Astrocyte of the spinal cord (primary cell): ENCODE measurements around the gene DNAH1.

Experiments
- DNase-seq: peaks from one replicate; pipeline ENCODE4 v3.0.0; 2011; ENCODE audit warnings: low read depth, low spot score
- H3K4me3 ChIP-seq: 2 replicates; pipeline ENCODE4 v1.5.1; 2011; ENCODE audit warnings: low read depth, mild to moderate bottlenecking, low read length, moderate library complexity
- in situ Hi-C: cut with HindIII; loops from 2 replicates; pipeline ENCODE4 v1.10.0; 2017; ENCODE audit warnings: low sequenced_read_pairs
- TF ChIP-seq, protein P1 (sequence below): IDR thresholded peaks from 2 replicates; pipeline ENCODE4 v1.5.1; 2012; ENCODE audit warnings: low read depth, mild to moderate bottlenecking, low read length, inconsistent platforms

DNAH1 gene

GRCh38 chr3:52350981-52351761 lies 35.1 kb downstream of the DNAH1 start:
- in situ Hi-C loops: no loop called here
- H3K4me3 ChIP-seq: no peak overlapping the region
- TF ChIP-seq, protein P1, sequence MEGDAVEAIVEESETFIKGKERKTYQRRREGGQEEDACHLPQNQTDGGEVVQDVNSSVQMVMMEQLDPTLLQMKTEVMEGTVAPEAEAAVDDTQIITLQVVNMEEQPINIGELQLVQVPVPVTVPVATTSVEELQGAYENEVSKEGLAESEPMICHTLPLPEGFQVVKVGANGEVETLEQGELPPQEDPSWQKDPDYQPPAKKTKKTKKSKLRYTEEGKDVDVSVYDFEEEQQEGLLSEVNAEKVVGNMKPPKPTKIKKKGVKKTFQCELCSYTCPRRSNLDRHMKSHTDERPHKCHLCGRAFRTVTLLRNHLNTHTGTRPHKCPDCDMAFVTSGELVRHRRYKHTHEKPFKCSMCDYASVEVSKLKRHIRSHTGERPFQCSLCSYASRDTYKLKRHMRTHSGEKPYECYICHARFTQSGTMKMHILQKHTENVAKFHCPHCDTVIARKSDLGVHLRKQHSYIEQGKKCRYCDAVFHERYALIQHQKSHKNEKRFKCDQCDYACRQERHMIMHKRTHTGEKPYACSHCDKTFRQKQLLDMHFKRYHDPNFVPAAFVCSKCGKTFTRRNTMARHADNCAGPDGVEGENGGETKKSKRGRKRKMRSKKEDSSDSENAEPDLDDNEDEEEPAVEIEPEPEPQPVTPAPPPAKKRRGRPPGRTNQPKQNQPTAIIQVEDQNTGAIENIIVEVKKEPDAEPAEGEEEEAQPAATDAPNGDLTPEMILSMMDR: no peak
- DNase-seq: no peak

DNA sequence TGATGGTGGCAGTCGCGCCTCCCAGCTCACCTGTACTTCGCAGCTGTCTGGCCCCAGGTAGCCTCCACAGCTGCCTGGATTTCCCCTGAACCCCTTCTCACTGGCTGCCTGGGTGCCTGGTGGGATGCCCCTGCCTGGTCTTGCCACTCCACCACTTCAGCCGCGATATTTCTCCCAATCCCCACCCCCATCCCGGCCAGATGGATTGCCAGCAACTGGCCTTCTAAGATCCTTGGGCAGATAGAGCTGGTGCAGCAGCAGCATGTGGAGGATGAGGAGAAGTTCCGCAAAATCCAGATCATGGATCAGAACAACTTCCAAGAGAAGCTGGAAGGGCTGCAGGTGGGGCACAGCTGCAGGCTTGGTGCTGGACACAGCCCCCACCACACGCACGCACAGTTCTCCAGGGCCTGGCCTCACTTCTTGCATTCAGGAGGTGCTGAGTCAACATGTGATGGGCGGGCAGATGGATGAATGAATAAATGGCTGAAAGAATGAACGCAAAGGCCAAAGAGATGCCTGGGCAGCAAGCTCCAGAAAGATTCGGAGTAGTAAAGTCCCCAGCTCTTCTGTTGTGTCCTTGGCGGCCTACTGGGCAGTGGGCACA lies 35.7 kb downstream of the DNAH1 start:
- DNase-seq: no peak
- in situ Hi-C loops: no loop called here
- no peak overlapping the region for H3K4me3 ChIP-seq
- TF ChIP-seq, protein P1: no peak

DNA sequence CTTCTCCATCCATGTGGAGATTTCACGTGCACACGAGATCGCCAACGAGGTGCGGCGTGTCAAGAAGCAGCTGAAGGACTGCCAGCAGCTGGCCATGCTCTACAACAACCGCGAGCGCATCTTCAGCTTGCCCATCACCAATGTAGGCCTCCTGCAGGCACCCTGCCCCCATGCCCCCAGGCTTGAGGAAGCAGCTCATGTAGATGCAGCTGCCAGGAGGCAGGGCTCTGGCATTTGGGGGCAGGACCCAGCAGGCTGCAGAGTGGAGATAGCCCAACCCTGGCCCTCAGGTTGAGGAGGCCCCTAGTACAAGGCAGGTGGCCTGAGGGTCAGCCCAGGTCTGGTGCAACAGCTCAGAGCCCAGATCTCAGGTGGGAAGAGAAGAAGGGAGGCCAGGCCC lies 36.4 kb downstream of the DNAH1 start:
- in situ Hi-C loops: no loop called here
- H3K4me3 ChIP-seq: no peak overlapping the region
- TF ChIP-seq, protein P1: no peak
- DNase-seq: no peak

DNA sequence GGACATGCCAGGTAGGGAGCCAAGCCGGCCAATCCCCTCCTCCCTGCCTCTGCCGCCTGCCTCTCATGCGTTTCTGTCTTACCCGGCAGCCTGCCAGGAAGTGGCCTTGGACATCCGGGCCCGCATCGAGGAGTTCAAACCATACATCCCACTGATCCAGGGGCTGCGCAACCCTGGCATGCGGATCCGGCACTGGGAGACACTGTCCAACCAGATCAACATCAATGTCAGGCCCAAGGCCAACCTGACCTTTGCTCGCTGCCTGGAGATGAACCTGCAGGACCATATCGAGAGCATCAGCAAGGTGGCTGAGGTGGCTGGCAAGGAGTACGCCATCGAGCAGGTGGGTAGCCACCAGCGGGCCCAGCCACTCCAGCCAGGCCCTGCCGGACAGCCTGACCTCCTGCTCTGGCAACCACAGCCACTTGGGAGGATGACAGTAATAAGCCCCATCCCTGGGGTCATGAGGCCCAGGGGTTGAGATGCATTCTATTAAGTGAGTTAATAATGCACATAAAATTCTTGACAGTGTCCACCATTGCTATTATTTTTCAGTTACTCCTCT lies 37.3 kb downstream of the DNAH1 start:
- no peak for DNase-seq
- no peak overlapping the region for H3K4me3 ChIP-seq
- in situ Hi-C loops: no loop called here
- TF ChIP-seq, protein P1: no peak

DNA sequence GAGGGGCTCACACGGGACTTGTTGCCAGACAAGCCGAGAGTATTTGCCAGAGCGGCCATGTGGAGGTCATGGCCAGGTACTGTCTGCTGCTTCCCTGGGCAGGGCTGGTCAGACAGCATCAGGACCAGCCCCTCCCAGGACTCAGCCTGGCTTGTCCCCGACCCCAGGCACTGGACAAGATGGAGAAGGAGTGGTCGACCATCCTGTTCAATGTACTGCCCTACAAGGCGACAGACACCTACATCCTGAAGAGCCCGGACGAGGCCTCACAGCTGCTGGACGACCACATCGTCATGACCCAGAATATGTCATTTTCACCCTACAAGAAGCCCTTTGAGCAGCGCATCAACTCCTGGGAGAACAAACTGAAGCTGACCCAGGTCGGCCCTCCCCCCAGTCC lies 38.6 kb downstream of the DNAH1 start:
- no peak for DNase-seq
- no peak overlapping the region for H3K4me3 ChIP-seq
- TF ChIP-seq, protein P1: no peak
- in situ Hi-C loops: no loop called here

GRCh38 chr3:52355526-52355925 lies 39.4 kb downstream of the DNAH1 start:
- TF ChIP-seq, protein P1: no peak
- no peak for DNase-seq
- in situ Hi-C loops: no loop called here
- no peak overlapping the region for H3K4me3 ChIP-seq
